HG03457 (cell line): Measurements from ENCODE around the gene MORN4.
A peak's percentile ranks its signal among the peaks of the same experiment; 100 is the strongest.
"Not testable (repeated sequence)": the region's sequence is repeated elsewhere in the genome, so short reads cannot be mapped to it uniquely, and the experiment has no call there.

Experiments used
- ATAC-seq: cut with Tn5 transposase; IDR thresholded peaks from one replicate; pipeline ENCODE4 v1.9.1; 2021; ENCODE audit warnings: moderate number of reproducible peaks; ENCODE audit not compliant: unreplicated experiment

The MORN4 gene

DNA sequence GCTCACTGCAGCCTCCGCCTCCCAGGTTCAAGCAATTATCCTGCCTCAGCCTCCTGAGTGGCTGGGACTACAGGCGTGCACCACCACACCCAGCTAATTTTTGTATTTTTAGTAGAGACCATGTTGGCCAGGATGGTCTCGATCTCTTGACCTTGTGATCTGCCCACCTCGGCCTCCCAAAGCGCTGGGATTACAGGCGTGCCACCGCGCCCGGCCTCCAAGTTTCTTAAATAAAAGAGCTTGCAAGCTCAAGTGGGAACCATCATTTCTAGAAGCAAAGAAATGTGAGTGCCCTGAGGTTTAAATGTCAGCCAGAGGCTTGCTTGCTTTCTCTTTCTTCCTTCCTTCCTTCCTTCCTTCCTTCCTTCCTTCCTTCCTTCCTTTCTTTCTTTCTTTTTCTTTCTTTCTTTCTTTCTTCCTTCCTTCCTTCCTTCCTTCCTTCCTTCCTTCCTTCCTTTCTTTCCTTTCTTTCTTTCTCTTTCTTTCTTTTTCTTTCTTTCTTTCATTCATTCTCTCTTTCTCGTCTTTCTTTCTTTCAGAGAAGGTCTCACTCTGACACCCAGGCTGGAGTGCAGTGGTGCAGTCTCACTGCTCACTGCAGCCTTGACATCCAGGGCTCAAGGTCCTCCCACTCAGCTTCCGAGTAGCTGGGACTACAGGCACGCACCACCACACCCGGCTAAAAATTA lies 9.3 kb upstream of the MORN4 start:
- ATAC-seq: not testable (repeated sequence)

DNA sequence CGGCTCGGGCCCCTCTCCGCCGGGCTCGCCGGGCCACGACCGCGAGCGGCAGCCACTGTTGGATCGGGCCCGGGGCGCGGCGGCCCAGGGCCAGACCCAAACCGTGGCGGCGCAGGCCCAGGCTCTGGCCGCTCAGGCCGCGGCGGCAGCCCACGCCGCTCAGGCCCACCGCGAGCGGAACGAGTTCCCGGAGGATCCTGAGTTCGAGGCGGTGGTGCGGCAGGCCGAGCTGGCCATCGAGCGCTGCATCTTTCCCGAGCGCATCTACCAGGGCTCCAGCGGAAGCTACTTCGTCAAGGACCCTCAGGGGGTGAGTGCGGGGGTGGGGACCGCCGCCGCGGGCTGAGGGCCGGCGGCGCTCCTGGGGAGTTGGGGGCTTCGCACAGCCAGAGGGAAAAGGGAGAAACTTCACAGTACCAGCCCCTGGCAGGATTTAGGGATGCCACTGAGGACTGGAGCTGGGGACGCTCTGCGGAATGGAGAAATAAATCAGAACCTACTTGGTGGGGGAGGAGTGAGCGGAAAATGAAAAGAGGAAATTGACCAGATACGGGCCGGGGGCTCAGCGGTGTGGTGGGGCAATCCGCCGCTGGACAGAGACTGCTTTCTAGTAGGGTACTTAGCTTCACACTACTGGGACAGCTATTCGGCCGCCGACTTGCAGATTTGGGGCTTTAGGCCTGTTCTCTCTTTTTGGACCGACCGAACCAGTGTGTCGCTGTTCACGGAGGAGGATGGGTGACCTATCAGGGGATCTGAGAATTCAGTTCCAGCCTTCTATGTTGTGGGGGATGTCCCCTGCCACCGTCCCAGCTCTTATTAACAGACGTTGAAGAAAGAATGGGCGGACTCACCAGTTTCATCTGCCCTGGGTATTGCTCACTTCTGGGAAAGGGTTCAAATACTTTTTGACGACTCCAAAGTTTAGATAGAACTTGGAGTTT lies 7.8 kb upstream of the MORN4 start:
- ATAC-seq: peak; percentile 8

DNA sequence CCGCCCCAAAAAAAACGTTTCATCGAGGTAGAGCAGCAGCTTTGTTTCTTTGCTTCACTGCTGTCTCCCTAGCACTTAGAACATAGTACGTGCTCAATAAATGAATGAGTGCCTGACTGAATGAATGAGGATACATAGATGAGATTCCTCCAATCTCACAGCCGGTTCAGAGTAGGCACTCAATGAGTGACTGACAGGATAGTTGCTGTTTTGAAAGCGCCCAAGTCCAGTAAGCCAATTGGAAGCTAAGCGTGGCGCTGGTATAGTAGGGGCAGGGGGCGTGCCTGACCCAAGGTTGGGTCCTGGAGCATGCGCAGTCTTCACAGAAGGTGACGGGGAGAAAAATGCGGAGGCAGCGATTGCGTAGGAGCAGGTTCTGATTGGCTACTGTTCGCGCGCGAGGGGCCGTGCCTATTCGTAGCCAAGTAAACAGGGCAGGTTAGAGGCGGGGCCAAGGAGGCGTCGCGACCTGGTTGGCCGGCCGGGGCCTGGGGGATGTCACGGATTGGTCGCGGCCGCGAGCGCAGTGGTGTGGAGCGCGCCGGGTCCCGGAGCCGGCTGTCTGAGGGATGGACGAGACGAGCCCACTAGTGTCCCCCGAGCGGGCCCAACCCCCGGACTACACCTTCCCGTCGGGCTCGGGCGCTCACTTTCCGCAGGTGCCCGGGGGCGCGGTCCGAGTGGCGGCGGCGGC lies 7.0 kb upstream of the MORN4 start, which contains the start of gene PI4K2A:
PI4K2A (plus strand) TSS at position 498 of the 694 bp plus-strand sequence; CDS start at position 570, 72 bp downstream.
- ATAC-seq: peak; percentile 98

DNA sequence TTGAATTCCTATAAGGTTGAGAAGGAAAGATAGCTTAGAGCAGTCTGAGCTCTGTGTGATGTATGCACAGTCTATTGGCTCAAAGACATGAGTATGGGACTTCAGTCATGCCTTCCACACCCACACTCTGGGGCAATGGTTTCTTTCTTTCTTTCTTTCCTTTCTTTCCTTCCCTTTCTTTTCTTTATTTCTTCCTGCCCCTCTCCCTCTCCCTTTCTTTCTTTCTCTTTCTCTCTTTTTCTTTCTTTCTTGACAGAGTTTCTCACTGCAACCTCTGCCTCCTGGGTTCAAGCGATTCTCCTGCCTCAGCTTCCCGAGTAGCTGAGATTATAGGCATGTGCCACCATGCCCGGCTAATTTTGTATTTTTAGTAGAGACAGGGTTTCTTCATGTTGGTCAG lies 5.8 kb upstream of the MORN4 start:
- not testable (repeated sequence) for ATAC-seq

DNA sequence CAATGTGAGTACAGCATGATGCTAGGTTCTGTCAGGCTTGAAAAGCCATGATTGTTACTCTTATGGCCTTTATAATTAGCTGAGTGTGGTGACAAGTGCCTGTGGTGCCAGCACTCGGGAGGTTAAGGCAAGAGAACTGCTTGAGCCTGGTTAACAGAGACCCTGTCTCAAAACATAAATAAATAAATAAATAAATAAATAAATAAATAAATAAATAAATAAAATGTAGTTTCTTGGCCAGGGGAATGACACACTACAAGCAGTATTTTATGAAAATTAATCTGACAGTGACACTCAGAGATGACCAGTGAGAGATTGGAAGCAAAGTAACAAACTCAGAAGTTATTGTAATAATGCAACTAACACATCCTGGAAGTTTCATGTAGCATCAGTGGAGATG lies 2.3 kb upstream of the MORN4 start:
- ATAC-seq: no peak

DNA sequence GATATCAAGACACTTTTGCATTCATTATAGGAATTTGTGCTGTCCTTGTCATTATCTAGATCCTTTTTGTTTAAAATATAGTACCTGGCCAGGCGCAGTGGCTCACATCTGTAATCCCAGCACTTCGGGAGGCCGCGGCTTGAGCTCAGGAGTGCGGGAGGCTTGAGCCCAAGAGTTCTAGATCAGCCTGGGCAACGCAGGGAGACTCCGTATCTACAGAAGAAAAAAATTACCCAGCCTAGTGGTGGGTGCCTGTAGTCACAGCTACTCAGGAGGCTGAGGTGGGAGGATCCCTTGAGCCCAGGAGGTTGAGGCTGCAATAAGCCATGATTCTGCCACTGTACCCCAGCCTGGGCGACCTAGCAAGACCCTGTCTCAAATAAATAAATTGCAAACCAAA lies 621 bp upstream of the MORN4 start:
- no peak for ATAC-seq

DNA sequence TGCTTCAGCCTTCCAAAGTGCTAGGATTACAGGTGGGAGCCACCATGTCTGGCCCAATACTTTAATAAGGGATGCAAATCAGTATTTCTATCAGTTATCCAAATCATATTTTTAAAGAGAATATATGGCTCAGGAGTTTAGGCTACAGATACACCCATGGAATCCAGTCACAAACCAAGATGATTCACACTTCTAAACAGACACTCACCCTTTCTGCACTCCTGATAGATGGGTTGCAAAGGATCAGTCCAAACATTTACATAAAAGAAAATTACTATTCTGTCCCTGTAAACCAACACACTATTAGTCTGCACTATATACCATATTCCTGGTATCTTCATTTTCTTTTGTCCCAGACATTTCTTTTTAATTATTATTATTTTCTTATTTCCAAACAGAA lies 2.2 kb downstream of the MORN4 start:
- ATAC-seq: no peak

DNA sequence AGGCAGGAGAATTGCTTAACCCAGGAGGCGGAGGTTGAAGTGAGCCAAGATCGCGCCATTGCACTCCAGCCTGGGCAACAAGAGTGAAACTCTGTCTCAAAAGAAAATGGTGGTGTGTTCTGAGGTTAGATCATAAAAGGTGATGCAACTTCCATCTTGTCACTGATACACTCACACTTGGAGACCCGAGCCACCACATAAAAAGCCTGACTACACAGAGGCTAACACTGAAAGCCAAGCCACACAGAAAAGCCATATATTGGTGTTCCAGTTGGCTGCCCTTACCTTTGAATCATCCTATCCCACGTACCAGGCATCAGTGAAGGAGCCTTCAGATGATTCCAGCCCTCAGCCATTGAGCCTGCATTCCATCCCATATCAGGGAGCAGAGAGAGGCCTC lies 4.0 kb downstream of the MORN4 start:
- ATAC-seq: no peak

DNA sequence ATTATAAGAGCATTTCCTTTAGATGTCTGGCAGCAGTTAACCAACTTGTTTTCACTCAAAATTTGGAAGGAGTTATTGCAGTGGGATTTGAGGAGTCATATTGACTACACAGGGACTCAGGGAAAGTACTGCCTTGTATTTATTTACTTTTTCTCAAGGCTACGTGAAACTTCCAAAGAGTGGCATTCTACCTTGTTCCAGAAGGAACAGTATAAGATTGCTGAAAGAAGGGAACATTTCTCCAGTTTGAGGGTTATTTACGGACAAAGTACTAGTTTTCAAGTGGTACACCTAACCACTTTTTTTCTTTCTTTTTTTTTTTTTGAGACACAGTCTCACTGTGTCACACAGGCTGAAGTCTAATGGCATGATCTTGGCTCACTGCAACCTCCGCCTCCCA lies 5.1 kb downstream of the MORN4 start:
- ATAC-seq: no peak

DNA sequence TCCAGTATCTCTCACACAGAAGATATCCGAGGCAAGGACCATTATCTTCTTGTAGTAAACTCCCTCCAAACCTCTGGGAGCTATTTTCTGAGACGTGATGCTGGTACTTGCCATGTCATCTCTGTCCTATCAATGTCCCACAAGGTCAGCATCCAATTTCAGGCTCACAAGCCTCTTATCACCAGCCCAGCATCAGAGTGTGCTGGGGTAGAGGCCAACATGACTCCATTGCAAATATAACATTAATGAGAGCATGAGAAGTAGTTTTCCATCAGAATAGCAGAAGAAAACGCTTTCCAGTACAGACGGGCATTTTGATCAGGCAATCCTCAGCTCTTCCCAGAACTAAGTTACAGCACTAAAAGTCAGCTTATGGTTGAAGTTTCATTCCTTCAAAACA lies 5.6 kb downstream of the MORN4 start:
- ATAC-seq: no peak

DNA sequence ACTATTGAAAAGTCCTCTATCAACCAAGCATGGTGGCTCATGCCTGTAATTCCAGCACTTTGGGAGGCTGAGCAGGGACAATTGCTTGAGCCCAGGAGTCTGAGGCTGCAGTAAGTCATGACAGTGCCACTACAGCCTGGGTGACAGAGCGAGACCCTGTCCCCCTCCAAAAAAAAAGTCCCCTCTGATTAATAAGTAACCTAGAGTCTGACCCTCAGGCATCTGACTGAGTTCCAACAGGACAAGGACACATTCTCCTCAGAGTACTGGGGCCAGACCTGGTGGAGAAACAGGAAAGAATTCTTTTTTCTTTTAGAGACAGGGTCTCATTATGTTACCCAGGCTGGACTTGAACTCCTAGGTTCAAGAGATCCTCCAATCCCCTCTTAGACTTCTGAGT lies 10.0 kb downstream of the MORN4 start:
- ATAC-seq: no peak

DNA sequence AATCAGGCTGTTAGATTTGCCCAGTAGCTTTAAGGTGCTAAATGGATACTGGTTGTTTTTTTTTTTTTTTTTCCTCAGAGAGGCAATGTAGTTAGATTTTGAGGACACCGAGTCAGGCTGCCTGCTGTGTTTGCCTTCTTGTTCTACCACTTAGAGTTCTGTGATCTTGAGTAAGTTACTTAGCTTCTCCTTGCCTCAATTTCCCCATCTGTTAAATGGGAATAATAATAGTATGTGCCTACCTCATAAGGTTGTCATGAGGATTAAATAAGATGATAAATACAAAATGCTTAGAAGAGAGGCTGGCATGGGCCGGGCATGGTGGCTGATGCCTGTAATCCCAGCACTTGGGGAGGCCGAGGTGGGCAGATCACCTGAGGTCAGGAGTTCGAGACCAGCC lies 14.6 kb downstream of the MORN4 start:
- no peak for ATAC-seq

DNA sequence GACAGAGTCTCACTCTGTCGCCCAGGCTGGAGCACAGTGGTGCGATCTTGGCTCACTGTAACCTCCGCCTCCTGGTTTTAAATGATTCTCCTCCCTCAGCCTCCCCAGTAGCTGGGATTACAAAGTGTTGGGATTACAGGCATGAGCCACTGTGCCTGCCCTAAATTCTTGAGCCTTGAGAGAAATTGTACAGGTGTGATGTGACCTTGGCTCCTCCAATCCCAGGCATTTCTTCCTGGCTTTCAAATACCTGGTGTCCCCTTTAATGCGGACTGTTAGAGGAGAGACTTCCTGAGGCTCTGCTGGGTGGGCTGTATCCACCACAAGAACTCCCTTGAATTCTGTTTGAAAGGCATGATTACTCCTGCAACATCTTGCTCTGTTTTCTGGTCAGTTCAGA lies 15.0 kb downstream of the MORN4 start:
- no peak for ATAC-seq

DNA sequence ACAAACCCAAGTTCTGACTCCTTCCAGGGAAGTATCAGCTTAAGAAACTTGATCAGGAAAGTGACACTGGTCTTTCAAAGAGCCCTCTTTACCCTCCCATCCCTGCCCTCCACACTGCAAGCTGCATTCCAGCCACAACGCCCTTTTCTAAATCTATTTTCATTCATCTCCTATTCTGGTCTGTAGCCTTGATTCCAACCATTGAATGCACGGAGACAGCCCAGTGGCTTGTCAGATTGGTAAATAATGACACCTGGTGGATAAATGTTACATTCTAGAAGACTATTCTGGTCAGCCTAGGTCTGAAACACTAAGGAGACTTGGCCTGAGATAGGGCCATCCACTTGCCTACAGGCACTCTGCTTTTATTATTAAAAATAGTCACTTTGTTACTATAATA lies 20.9 kb downstream of the MORN4 start:
- no peak for ATAC-seq

DNA sequence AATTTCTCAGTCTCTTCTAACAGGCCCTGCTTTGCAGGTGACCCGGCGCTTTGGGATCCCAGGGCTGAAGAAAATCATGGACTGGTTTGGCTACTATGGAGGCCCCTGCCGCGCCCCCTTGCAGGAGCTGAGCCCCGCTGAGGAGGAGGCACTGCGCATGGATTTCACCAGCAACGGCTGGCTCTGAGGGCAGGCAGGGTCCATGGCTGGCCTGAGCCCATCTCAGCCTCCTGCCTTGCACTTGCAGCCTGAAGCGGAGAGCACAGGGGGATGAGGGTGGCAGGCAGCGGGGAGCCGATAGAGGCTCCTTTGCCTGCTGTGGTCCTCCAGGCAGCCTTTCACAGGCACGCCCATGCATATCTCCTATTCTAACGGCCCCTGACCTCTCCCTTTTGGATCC lies 21.8 kb downstream of the MORN4 start:
- ATAC-seq: no peak

DNA sequence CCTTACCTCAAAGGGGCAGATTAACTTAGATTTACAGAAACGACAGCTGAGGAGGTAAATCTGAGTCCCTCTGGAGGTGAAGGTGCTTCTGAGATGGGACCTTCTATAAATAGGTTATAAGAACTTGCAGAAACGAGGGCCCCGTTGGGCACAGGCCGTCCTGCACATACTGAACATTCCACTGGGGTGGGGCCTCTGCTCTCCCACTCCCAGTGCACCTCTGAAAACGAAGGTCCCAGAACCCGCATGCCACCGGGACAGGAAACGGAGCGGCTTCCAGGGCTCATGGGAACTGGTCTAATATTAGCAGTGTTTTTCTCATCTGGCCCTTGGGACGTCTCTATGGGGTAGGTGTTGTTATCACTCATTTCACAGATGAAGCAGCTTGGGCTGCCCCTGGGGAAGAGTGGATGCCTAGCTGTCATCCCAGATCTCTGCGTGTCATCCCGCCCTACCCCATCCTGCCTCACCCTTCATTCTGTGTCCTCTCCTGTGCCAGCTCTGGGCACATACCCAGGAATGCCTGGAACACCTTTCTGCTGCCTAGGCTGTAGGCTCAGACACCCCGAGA lies 24.2 kb downstream of the MORN4 start:
- ATAC-seq: no peak

DNA sequence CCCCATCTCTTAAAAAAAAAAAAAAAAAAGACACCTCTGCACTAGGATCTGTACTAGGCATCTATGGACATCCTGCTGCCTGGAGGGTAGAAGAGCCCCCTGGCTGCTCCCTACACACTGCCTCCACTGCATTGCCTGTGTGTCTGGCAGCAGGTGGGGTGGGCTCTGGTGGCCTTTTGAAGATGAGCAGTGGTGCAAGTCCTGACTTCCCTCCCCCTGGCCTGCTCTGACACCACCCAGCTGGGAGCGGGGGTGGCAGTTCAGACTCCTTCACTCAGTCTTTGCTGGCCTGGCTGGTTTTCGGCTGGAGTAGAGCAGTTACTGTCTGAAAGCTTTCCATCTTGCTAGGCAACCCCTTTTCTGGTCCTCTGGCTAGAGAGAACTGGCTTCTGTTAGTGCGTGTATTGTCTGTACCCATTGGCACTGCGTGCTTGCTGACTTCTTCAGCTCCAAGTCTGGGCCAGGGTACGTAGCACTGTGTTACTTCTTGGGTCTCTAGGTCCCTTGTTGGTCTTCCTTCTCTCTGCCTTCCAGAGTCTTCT lies 26.1 kb downstream of the MORN4 start:
- no peak for ATAC-seq

DNA sequence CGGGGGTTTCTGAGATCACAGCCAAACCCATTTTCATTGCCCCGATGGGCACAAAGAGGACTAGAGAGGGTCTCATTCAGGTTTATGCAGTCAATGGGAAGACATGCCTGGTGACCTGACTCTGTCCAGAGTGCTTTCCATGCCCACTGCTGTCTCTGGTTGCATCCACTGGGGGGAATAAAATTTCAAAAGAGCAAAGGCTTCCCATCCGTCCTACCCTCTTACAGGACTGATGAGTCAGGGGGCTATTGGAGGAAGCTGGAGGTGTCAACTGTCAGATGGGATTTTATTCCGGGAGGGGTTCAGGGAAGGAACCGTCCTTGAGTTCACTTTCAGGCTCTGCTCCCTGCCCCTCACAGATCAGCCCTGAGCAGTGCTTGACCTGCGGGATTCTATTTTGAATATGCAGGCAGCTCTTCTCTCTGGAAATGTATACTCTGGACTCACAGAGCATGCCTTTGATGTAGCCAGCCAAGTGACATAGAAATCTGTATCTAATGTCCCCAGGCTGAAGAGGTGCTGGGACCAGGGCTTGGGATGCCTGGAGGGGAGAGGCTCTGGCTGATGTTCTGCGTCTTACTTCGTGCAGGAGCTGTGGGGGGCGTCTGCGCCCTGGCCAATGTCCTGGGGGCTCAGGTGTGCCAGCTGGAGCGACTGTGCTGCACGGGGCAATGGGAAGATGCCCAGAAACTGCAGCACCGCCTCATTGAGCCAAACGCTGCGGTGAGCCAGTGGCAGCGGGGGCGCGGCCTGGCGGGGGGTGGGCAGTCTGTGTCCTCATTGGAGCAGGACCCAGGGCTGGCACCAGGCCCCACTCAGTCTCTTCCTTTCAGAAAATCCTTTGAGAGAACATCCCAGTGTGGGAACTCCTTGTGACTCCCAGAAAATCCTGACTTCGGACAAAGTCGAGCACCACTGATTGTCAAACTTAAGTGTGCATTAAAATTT lies 31.8 kb downstream of the MORN4 start:
- no peak for ATAC-seq

DNA sequence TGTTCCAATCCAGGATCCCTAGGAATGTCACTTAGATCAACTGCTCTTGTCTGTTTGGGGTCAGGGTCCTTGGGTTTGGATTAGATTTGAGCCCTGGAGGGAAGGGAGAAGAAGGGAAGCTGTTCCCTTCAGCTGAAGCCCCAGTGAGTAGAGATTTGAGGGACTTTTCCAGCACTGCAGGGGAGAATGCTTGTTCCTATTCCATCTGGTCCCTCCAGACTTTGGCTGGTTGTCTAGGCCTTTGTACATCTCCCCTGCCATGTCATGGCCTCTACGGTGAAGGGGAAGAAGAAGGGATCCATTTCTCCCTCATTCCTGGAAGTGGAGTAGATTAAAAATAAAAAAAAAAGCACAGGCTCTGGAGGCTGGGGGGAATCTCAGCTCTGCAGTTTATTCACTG lies 32.7 kb downstream of the MORN4 start:
- no peak for ATAC-seq

DNA sequence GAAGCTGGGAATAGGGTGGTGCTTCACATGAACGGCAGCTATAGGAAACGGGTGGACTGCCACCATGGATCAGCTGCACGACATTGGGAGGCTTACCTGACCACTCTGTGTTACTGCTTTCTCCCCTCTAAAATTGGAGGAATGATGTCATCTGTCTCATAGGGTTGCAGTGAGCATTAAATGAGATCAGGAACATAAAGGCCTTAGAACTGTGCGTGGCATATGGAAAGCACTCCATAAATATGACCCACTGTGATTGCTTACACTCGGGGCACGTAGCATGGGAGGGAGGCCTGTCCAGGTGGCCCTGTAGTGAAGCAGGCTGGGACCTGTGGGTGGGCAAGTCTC lies 34.1 kb downstream of the MORN4 start:
- ATAC-seq: no peak
